Hepatocyte (in vitro differentiated cells): Measurements from ENCODE around the gene COX5A. TPM values are rescaled to one million over a fixed set of nuclear protein-coding genes. Genes with fewer than 3 reads are reported as not detected.

Experiments used
- DNase-seq: peaks from one replicate; pipeline ENCODE4 v3.0.0-alpha.2; 2016; ENCODE audit warnings: low spot score
- H2AFZ ChIP-seq: fragments of 200-600 bp; sonication (generic); 2 replicates; pipeline ENCODE4 v1.6.0; 2016; ENCODE audit warnings: antibody characterized with exemption, mild to moderate bottlenecking
- H3K27ac ChIP-seq: fragments of 200-600 bp; sonication (generic); 2 replicates; pipeline ENCODE4 v1.5.1; 2016; ENCODE audit warnings: mild to moderate bottlenecking
- H3K27me3 ChIP-seq: fragments of 200-600 bp; sonication (generic); 2 replicates; pipeline ENCODE4 v1.6.1; 2016
- H3K36me3 ChIP-seq: fragments of 200-600 bp; sonication (generic); replicated peaks from 2 replicates; pipeline ENCODE4 v1.5.1; 2016; ENCODE audit warnings: low read depth; ENCODE audit not compliant: insufficient read depth
- H3K4me1 ChIP-seq: fragments of 200-600 bp; sonication (generic); 2 replicates; pipeline ENCODE4 v1.5.1; 2016; ENCODE audit warnings: mild to moderate bottlenecking, moderate library complexity; ENCODE audit not compliant: insufficient read depth
- H3K4me2 ChIP-seq: fragments of 200-600 bp; sonication (generic); 2 replicates; pipeline ENCODE4 v1.6.0; 2016
- H3K4me3 ChIP-seq: fragments of 200-600 bp; sonication (generic); 2 replicates; pipeline ENCODE4 v1.5.1; 2016; ENCODE audit warnings: mild to moderate bottlenecking
- H3K79me2 ChIP-seq: fragments of 200-600 bp; sonication (generic); 2 replicates; pipeline ENCODE4 v1.6.0; 2017; ENCODE audit warnings: mild to moderate bottlenecking
- H3K9me2 ChIP-seq: fragments of 200-600 bp; sonication (generic); replicated peaks from 2 replicates; pipeline ENCODE4 v1.6.0; 2017; ENCODE audit warnings: mild to moderate bottlenecking; ENCODE audit not compliant: insufficient read depth
- H3K9me3 ChIP-seq: fragments of 200-600 bp; sonication (generic); 2 replicates; pipeline ENCODE4 v1.5.1; 2016; ENCODE audit warnings: low read depth, mild to moderate bottlenecking
- H4K20me1 ChIP-seq: fragments of 200-600 bp; sonication (generic); 2 replicates; pipeline ENCODE4 v1.6.0; 2016; ENCODE audit warnings: mild to moderate bottlenecking; ENCODE audit not compliant: insufficient read depth, poor library complexity, severe bottlenecking
- CTCF ChIP-seq: fragments of 200-600 bp; sonication (generic); IDR thresholded peaks from 2 replicates; pipeline ENCODE4 v1.5.1; 2016; ENCODE audit warnings: antibody characterized with exemption, mild to moderate bottlenecking; ENCODE audit not compliant: poor library complexity
- EZH2 ChIP-seq: fragments of 200-600 bp; sonication (generic); IDR thresholded peaks from 2 replicates; pipeline ENCODE4 v1.6.1; 2016; ENCODE audit warnings: antibody characterized with exemption, mild to moderate bottlenecking, borderline replicate concordance
- EZH2phosphoT487 ChIP-seq: fragments of 200-600 bp; sonication (generic); IDR thresholded peaks from one replicate; pipeline ENCODE4 v1.6.1; 2018; ENCODE audit warnings: antibody characterized with exemption, mild to moderate bottlenecking, low read depth, moderate library complexity; ENCODE audit not compliant: unreplicated experiment, severe bottlenecking
- WGBS: methylation state at CpG from one replicate; pipeline ENCODE4 v1.1.6; 2016; ENCODE audit warnings: low lambda C conversion rate; ENCODE audit errors: missing lambda C conversion rate; 5-methylcytosine and 5-hydroxymethylcytosine counted together
- polyA plus RNA-seq: library from polyadenylated mRNA; unstranded; fragments of >200 nt; fragmentation: Nextera tagmentation; extraction: Ambion mirVana; gene quantifications from 2 replicates; pipeline ENCODE4 v1.2.1, GENCODE V29; 2016
- total RNA-seq: library from RNA; depleted of rRNA; stranded (reverse); fragments of >200 nt; gene quantifications from 2 replicates; pipeline ENCODE4 v1.2.3, GENCODE V29; 2014

Gene COX5A
- total and polyA plus RNA-seq, 2 experiments from 2014 or later: 151 to 449 TPM

- Histone ChIP-seq H3K4me2 (no peak overlapping the region), H3K27ac (no peak overlapping the region), H3K9me3 (no peaks in the 10 kb centered on the region), H3K79me2 (no peaks in the 10 kb centered on the region), H3K36me3 (no peaks in the 10 kb centered on the region), H3K27me3 (no peaks in the 10 kb centered on the region), H3K4me1 (no peaks in the 10 kb centered on the region), H4K20me1 (no peaks in the 10 kb centered on the region), H3K4me3 (no peak overlapping the region), H2AFZ (no peak overlapping the region), H3K9me2 (no peaks in the 10 kb centered on the region)
- WGBS: 29% methylated on average over 3 of the region's 3 CpGs
- TF ChIP-seq EZH2: no peak
- TF ChIP-seq EZH2phosphoT487: no peak
- no peak for TF ChIP-seq CTCF
- DNase-seq: no peak
Measured at GRCh38 chr15:74978503-74978902, 40.6 kb upstream of the COX5A start.

GRCh38 chr15:74978077-74978476 lies 40.2 kb upstream of the COX5A start:
- TF ChIP-seq EZH2 (no peak), EZH2phosphoT487 (no peak), CTCF (no peak)
- H3K9me3 ChIP-seq: no peaks in the 10 kb centered on the region
- H3K36me3 ChIP-seq: no peaks in the 10 kb centered on the region
- H3K27me3 ChIP-seq: no peaks in the 10 kb centered on the region
- no peaks in the 10 kb centered on the region for H3K9me2 ChIP-seq
- H3K4me2 ChIP-seq: no peak overlapping the region
- H4K20me1 ChIP-seq: no peaks in the 10 kb centered on the region
- no peak overlapping the region for H2AFZ ChIP-seq
- no peak overlapping the region for H3K4me3 ChIP-seq
- no peak overlapping the region for H3K27ac ChIP-seq
- H3K4me1 ChIP-seq: no peaks in the 10 kb centered on the region
- no peak for DNase-seq
- 90% methylated on average over 1 of the region's 1 CpG for WGBS
- H3K79me2 ChIP-seq: no peaks in the 10 kb centered on the region

GRCh38 chr15:74977599-74977998 lies 39.7 kb upstream of the COX5A start:
- H3K4me3 ChIP-seq: no peak overlapping the region
- no peak overlapping the region for H3K27ac ChIP-seq
- no peak for DNase-seq
- H3K36me3 ChIP-seq: no peaks in the 10 kb centered on the region
- 54% methylated on average over 4 of the region's 4 CpGs for WGBS
- no peaks in the 10 kb centered on the region for H3K27me3 ChIP-seq
- H3K9me3 ChIP-seq: no peaks in the 10 kb centered on the region
- no peaks in the 10 kb centered on the region for H3K79me2 ChIP-seq
- no peaks in the 10 kb centered on the region for H4K20me1 ChIP-seq
- H3K9me2 ChIP-seq: no peaks in the 10 kb centered on the region
- H2AFZ ChIP-seq: no peak overlapping the region
- TF ChIP-seq EZH2 (no peak), EZH2phosphoT487 (no peak), CTCF (no peak)
- H3K4me2 ChIP-seq: no peak overlapping the region
- H3K4me1 ChIP-seq: no peaks in the 10 kb centered on the region

DNA sequence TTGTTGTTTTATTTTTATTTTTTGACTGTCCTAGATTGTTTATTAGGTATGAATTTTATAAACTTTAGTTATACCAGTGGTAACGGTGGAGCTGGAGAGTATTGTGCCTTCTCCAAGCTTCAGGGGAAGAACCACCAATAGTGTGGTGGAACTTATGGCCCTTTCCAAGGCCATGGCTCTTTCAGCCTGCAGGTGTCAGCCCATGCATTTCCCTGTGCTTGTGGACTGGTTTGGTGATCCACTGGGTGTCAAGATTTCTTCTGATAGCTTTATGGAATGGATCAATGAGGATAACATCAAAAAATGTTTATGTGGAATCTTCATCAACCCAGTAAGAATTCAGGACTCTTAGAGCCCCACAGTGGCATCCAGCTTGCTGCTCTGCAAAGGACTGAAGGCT lies 38.3 kb upstream of the COX5A start:
- no peaks in the 10 kb centered on the region for H3K27me3 ChIP-seq
- H3K36me3 ChIP-seq: no peaks in the 10 kb centered on the region
- 88% methylated on average over 1 of the region's 1 CpG for WGBS
- TF ChIP-seq EZH2: no peak
- no peak for TF ChIP-seq CTCF
- no peak for TF ChIP-seq EZH2phosphoT487
- H4K20me1 ChIP-seq: no peaks in the 10 kb centered on the region
- no peaks in the 10 kb centered on the region for H3K79me2 ChIP-seq
- no peak overlapping the region for H3K27ac ChIP-seq
- no peak for DNase-seq
- H3K4me3 ChIP-seq: no peak overlapping the region
- H2AFZ ChIP-seq: no peak overlapping the region
- no peaks in the 10 kb centered on the region for H3K9me3 ChIP-seq
- no peaks in the 10 kb centered on the region for H3K9me2 ChIP-seq
- no peaks in the 10 kb centered on the region for H3K4me1 ChIP-seq
- H3K4me2 ChIP-seq: no peak overlapping the region
